Anterior cingulate cortex (tissue), 58 donors: Measurements from ENCODE around the gene GPR150.
A peak's percentile ranks its signal among the peaks of the same experiment; 100 is the strongest.

Experiments used
- DNase-seq, 58 donors: peaks; one replicate each; lab custom pipeline; 2025; lab: John Stamatoyannopoulos, UW

The GPR150 gene

GRCh38 chr5:95647886-95648860 lies 28.3 kb downstream of the GPR150 start:
- DNase-seq, result no peak

- no peak for DNase-seq
Observed at GRCh38 chr5:95649274-95649673, 29.4 kb downstream of the GPR150 start.

- DNase-seq, result no peak
Observed at GRCh38 chr5:95649842-95650620, 30.1 kb downstream of the GPR150 start.

GRCh38 chr5:95652849-95653248 lies 33.0 kb downstream of the GPR150 start:
- no peak for DNase-seq

- no peak for DNase-seq
Observed at GRCh38 chr5:95654196-95654595, 34.3 kb downstream of the GPR150 start.

GRCh38 chr5:95655575-95655974 lies 35.7 kb downstream of the GPR150 start:
- no peak for DNase-seq

- no peak for DNase-seq
Observed at GRCh38 chr5:95660060-95660459, 40.2 kb downstream of the GPR150 start.

GRCh38 chr5:95662946-95663345 lies 43.1 kb downstream of the GPR150 start:
- no peak for DNase-seq

GRCh38 chr5:95664204-95664786 lies 44.4 kb downstream of the GPR150 start:
- DNase-seq, result peak in 9 of 58 donors; percentile 0 to 65 (median 2)

GRCh38 chr5:95667061-95667618 lies 47.3 kb downstream of the GPR150 start:
- peak in 1 of 58 donors; percentile 6 for DNase-seq

- DNase-seq, result no peak
Observed at GRCh38 chr5:95667678-95668077, 47.8 kb downstream of the GPR150 start.

- no peak for DNase-seq
Observed at GRCh38 chr5:95668216-95668615, 48.3 kb downstream of the GPR150 start.

- DNase-seq, result no peak
Observed at GRCh38 chr5:95668728-95669127, 48.8 kb downstream of the GPR150 start.

- DNase-seq, result peak in 45 of 58 donors; percentile 1 to 77 (median 30)
Observed at GRCh38 chr5:95669540-95669939, 49.7 kb downstream of the GPR150 start.

- DNase-seq, result peak in 3 of 58 donors; percentile 0 to 10 (median 2)
Observed at GRCh38 chr5:95669985-95670384, 50.1 kb downstream of the GPR150 start.

- no peak for DNase-seq
Observed at GRCh38 chr5:95670568-95670967, 50.7 kb downstream of the GPR150 start.
